Lung (tissue), 12 donors: ENCODE data around the gene FLT3. TPM values are rescaled to one million over a fixed set of nuclear protein-coding genes. Genes with fewer than 3 reads are reported as not detected.

Source experiments
- ATAC-seq: fragments of 200-7000 bp; cut with Tn5 transposase; one replicate; pipeline ENCODE4 v1.9.1; 2020; ENCODE audit warnings: moderate number of reproducible peaks; ENCODE audit not compliant: insufficient read depth, low FRiP score
- DNase-seq, 3 donors: peaks; one replicate each; pipeline ENCODE4 v3.0.0-alpha.2; 2013 to 2017
- H3K27ac ChIP-seq, 2 donors: one replicate each; pipeline ENCODE4 v1.5.1; 2013; ENCODE audit warnings: mild to moderate bottlenecking in 2 of 2, moderate library complexity in 2 of 2, control low read depth in 1 of 2, inconsistent platforms in 1 of 2, low read depth in 1 of 2, low read length in 1 of 2
- H3K27me3 ChIP-seq, 3 donors: one replicate each; pipeline ENCODE4 v1.5.1; 2013; ENCODE audit warnings: low read length in 2 of 3; ENCODE audit not compliant: control insufficient read depth in 3 of 3, insufficient read depth in 3 of 3
- H3K36me3 ChIP-seq, 4 donors: one replicate each; pipeline ENCODE4 v1.5.1; 2013; ENCODE audit warnings: low read length in 4 of 4, mild to moderate bottlenecking in 1 of 4, moderate library complexity in 1 of 4; ENCODE audit not compliant: control insufficient read depth in 4 of 4, insufficient read depth in 4 of 4
- H3K4me1 ChIP-seq, 5 donors: one replicate each; pipeline ENCODE4 v1.5.1; 2013; ENCODE audit warnings: low read length in 5 of 5, mild to moderate bottlenecking in 2 of 5, moderate library complexity in 1 of 5; ENCODE audit not compliant: control insufficient read depth in 5 of 5, insufficient read depth in 5 of 5
- H3K4me3 ChIP-seq: one replicate; pipeline ENCODE4 v1.5.1; 2013; ENCODE audit warnings: mild to moderate bottlenecking, control low read depth, moderate library complexity
- H3K9ac ChIP-seq, 2 donors: one replicate each; pipeline ENCODE4 v1.5.1; 2013; ENCODE audit warnings: low read length in 2 of 2, control low read depth in 1 of 2; ENCODE audit not compliant: insufficient read depth in 1 of 2
- H3K9me3 ChIP-seq, 4 donors: one replicate each; pipeline ENCODE4 v1.5.1; 2013; ENCODE audit warnings: low read length in 3 of 4, mild to moderate bottlenecking in 1 of 4, moderate library complexity in 1 of 4; ENCODE audit not compliant: control insufficient read depth in 4 of 4, insufficient read depth in 3 of 4
- WGBS, 2 donors: extraction: QIAGEN DNeasy Blood & Tissue Kit; methylation state at CpG; one replicate each; pipeline ENCODE4 v1.1.7; 2013; 5-methylcytosine and 5-hydroxymethylcytosine counted together
- polyA plus RNA-seq, 2 donors: library from polyadenylated mRNA; stranded (reverse); fragments of 200-250 nt; gene quantifications; one replicate each; pipeline ENCODE4 v1.2.1, GENCODE V29; 2013
- total RNA-seq, 2 donors: library from RNA; depleted of rRNA in 1 of 2; stranded (reverse); fragments of >200 nt in 1 of 2; gene quantifications; one replicate each; pipeline ENCODE4 v1.2.1, GENCODE V29; 2014 to 2021
- TF ChIP-seq, protein P1 (sequence below): IDR thresholded peaks from 2 replicates; pipeline ENCODE4 v1.5.1; 2012; ENCODE audit warnings: mild to moderate bottlenecking; ENCODE audit errors: control extremely low read depth, extremely low read depth
- donor health status: control.
- donor health status: control.
- donor health status: Bipolar disorder and iron deficiency.
- donor health status: healthy.
- donor health status: DM: yes; HTN: yes; CAD: no.

Gene FLT3
- total and polyA plus RNA-seq, 4 donors: 0.43 to 1.9 (median 0.72) TPM

DNA sequence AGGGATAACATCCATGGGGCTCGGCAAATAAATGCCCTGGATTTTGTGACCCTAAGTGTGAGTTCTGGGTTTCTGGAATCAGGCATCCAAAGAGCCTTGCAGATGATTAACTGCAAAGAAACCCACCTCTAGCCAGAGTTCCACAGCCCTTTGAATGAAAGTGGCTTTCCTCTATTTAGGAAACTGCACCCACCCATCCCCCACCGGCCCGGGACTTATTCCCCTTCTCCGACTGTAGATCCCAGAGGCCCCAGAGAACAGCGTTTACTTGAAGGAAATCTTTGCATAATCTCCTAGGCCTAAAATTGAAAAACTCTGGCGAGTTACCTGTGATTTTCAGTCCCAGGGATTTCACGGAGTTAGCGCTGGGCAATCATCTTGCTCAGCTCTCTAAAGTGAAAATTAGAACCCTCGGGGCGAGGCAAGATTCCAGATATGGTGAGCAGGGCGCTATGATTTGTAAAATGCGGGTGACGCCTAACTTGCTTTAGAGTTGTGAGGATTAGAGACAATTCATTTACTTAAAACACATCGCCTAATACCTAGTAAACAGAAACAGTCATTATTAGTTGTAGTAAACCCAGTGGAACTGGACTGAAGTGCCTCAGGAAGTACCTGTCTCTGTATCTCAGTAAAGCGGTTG lies 121.3 kb downstream of the FLT3 start:
- H3K4me3 ChIP-seq: no peak overlapping the region
- WGBS, 2 donors: 10 to 12% methylated on average over 15 of the region's 15 CpGs
- H3K27me3 ChIP-seq: peaks cover 16 to 94% (median 87%) of the 10 kb centered on the region in 3 donors
- no peak for ATAC-seq
- no peak for DNase-seq
- no peak overlapping the region for H3K27ac ChIP-seq
- no peaks in the 10 kb centered on the region for H3K36me3 ChIP-seq
- peaks cover 0 to 9% (median 0%) of the 10 kb centered on the region in 5 donors for H3K4me1 ChIP-seq
- peaks cover 0 to 2% (median 0%) of the 10 kb centered on the region in 4 donors for H3K9me3 ChIP-seq
- no peak overlapping the region for H3K9ac ChIP-seq
- TF ChIP-seq, protein P1, sequence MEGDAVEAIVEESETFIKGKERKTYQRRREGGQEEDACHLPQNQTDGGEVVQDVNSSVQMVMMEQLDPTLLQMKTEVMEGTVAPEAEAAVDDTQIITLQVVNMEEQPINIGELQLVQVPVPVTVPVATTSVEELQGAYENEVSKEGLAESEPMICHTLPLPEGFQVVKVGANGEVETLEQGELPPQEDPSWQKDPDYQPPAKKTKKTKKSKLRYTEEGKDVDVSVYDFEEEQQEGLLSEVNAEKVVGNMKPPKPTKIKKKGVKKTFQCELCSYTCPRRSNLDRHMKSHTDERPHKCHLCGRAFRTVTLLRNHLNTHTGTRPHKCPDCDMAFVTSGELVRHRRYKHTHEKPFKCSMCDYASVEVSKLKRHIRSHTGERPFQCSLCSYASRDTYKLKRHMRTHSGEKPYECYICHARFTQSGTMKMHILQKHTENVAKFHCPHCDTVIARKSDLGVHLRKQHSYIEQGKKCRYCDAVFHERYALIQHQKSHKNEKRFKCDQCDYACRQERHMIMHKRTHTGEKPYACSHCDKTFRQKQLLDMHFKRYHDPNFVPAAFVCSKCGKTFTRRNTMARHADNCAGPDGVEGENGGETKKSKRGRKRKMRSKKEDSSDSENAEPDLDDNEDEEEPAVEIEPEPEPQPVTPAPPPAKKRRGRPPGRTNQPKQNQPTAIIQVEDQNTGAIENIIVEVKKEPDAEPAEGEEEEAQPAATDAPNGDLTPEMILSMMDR: no peak

DNA sequence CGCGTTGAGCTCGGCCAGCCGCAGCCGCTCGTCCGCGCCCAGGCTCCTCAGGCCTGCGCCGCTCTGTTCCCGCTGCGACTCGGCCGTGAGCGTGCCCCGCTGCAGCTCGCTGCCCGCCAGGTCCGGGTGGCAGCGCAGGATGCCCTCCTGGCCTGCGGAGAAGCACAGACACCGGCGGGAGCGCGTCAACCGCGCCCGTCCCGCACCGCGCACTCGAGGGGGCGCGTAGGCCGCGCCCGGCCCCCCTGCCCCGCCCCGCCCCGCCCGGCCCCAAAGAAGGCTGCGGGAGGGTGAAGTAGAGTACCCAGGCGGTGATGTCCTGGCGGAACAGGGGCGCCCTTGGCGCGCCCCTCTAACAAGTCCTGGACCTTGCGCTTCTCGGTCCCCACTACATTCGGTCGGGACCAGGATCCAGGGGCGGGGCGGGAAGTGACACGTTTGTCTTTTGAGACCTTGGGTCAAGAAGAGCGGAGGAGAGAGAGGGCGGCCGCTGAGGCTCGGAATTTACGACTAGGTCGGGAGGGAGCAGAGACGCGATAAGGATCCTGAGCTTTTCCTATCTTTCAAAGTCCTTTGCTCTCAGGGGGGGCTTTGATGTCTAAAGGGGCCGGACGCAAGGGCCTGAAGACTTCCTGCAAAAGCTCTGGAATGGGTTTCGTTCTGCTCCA lies 121.9 kb downstream of the FLT3 start:
- H3K4me1 ChIP-seq: peaks cover 0 to 9% (median 0%) of the 10 kb centered on the region in 5 donors
- H3K4me3 ChIP-seq: no peak overlapping the region
- H3K9me3 ChIP-seq: peaks cover 0 to 2% (median 0%) of the 10 kb centered on the region in 4 donors
- TF ChIP-seq, protein P1: no peak
- H3K36me3 ChIP-seq: no peaks in the 10 kb centered on the region
- 2 to 3% methylated on average over 45 to 65 of the region's 65 CpGs for WGBS, 2 donors
- peaks cover 16 to 94% (median 89%) of the 10 kb centered on the region in 3 donors for H3K27me3 ChIP-seq
- H3K27ac ChIP-seq: no peak overlapping the region
- H3K9ac ChIP-seq: no peak overlapping the region
- DNase-seq (no peak), ATAC-seq (no peak)

DNA sequence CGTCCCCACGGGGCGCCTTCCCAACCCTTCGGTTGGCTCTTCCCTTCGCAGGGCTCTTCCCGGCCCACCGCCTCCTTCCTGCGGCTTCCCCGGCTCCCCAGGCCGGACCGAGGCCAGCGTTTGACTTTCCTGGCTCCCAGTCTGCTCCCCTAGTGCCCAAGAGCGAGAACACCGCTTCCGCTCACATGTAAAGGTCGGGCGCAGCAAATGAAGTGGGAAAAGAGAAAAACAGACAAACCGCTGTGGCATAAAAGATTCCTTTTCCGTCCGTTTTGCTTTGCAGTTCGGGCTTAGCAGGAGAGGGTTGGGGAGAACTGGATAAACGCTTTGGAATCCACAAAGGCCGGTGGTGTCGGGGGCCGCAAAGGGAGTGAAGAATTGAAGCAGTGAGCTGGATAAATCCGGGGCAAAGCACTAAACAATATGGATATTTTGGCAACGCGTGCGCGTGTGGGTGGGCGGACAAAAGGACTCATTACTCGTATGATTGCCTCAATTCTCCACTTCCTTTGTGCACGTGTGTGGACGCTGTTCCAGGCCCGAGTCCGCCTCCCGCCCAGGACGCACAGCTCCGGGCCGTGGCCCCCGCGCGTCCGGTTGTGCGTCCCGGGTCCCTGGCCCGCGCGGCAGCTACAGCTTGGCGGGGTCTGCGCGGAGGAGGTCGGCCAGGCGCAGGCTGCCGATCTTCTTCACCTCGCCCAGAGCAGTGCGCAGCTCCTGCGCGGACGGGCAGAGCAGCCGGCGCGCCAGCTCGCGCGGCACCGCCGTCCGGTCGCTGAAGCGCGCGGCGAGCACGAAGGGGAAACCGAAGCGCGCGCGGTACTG lies 122.7 kb downstream of the FLT3 start:
- TF ChIP-seq, protein P1: no peak
- Histone ChIP-seq H3K9me3 (peaks cover 0 to 2% (median 0%) of the 10 kb centered on the region in 4 donors), H3K9ac (no peak overlapping the region), H3K4me1 (peaks cover 0 to 9% (median 0%) of the 10 kb centered on the region in 5 donors), H3K36me3 (no peaks in the 10 kb centered on the region), H3K27ac (no peak overlapping the region), H3K4me3 (no peak overlapping the region), H3K27me3 (peaks cover 16 to 94% (median 89%) of the 10 kb centered on the region in 3 donors)
- peak in 1 of 3 donors; percentile 18 for DNase-seq
- WGBS, 2 donors: 2% methylated on average over 69 to 80 of the region's 80 CpGs
- ATAC-seq: no peak
